Measurements from ENCODE around the gene KRT33B. TPM values are rescaled to one million over a fixed set of nuclear protein-coding genes. Genes with fewer than 3 reads are reported as not detected.

The KRT33B gene
- total RNA-seq, 1 donor from 2014 or later = not detected

- DNase-seq = no peak
These were observed 46.4 kb downstream of the KRT33B start for GRCh38 chr17:41322903-41323895.

GRCh38 chr17:41322094-41322902 is 47.3 kb downstream of the KRT33B start:
- DNase-seq = peak; percentile 68

GRCh38 chr17:41318231-41318630 is 51.4 kb downstream of the KRT33B start:
- no peak for DNase-seq

GRCh38 chr17:41315814-41316445 is 53.7 kb downstream of the KRT33B start:
- no peak for DNase-seq

GRCh38 chr17:41315204-41315794 is 54.3 kb downstream of the KRT33B start, which contains the start of gene KRTAP17-1:
KRTAP17-1 (minus strand) TSS chr17:41315710; CDS start chr17:41315650, 60 bp downstream.
- no peak for DNase-seq

Other genes starting within 250 kb of the KRT33B start
- not detected in 2 replicates for gene KRTAP4-12, start 245.6 kb downstream of the KRT33B start, total RNA-seq
- gene KRTAP4-6, start 229.3 kb downstream of the KRT33B start, total RNA-seq = 0.19 TPM in 1 of 2 replicates, not detected in the other
- gene KRTAP4-5, start 220.0 kb downstream of the KRT33B start, total RNA-seq = not detected in 2 replicates
- not detected in 2 replicates for gene KRTAP4-4, start 209.1 kb downstream of the KRT33B start, total RNA-seq
- gene KRTAP4-3, start 201.6 kb downstream of the KRT33B start, total RNA-seq = not detected in 2 replicates
- gene KRTAP4-2, start 191.6 kb downstream of the KRT33B start, total RNA-seq = not detected in 2 replicates
- not detected in 2 replicates for gene KRTAP4-1, start 184.9 kb downstream of the KRT33B start, total RNA-seq
- not detected in 2 replicates for gene KRTAP9-1, start 179.9 kb downstream of the KRT33B start, total RNA-seq
- gene KRTAP9-2, start 143.2 kb downstream of the KRT33B start, total RNA-seq = not detected in 2 replicates
- not detected in 2 replicates for gene KRTAP9-3, start 137.4 kb downstream of the KRT33B start, total RNA-seq
- gene KRTAP9-8, start 131.8 kb downstream of the KRT33B start, total RNA-seq = not detected in 2 replicates
- not detected in 2 replicates for gene KRTAP9-4, start 120.1 kb downstream of the KRT33B start, total RNA-seq
- gene KRTAP9-9, start 114.4 kb downstream of the KRT33B start, total RNA-seq = not detected in 2 replicates
- not detected in 2 replicates for gene KRTAP9-6, start 104.4 kb downstream of the KRT33B start, total RNA-seq
- not detected in 2 replicates for gene KRTAP9-7, start 94.1 kb downstream of the KRT33B start, total RNA-seq
- not detected in 2 replicates for gene KRTAP29-1, start 67.0 kb downstream of the KRT33B start, total RNA-seq
- 0.05 TPM in 1 of 2 replicates, not detected in the other for gene KRTAP16-1, start 60.5 kb downstream of the KRT33B start, total RNA-seq
- not detected in 2 replicates for gene KRTAP17-1, start 54.1 kb downstream of the KRT33B start, total RNA-seq
- gene KRT33A, start 19.0 kb downstream of the KRT33B start, total RNA-seq = not detected in 2 replicates
- 0.51 TPM in 1 of 2 replicates, not detected in the other for gene KRT34, start 12.5 kb upstream of the KRT33B start, total RNA-seq
- gene KRT31, start 27.8 kb upstream of the KRT33B start, total RNA-seq = not detected in 2 replicates
- gene KRT37, start 54.8 kb upstream of the KRT33B start, total RNA-seq = not detected in 2 replicates
- not detected in 2 replicates for gene KRT38, start 71.2 kb upstream of the KRT33B start, total RNA-seq
- gene KRT32, start 97.6 kb upstream of the KRT33B start, total RNA-seq = not detected in 2 replicates
- not detected in 2 replicates for gene KRT35, start 111.3 kb upstream of the KRT33B start, total RNA-seq
- 0.14 and 0.17 TPM in 2 replicates for gene KRT36, start 120.1 kb upstream of the KRT33B start, total RNA-seq
- not detected in 2 replicates for gene KRT13, start 135.8 kb upstream of the KRT33B start, total RNA-seq
- gene KRT15, start 149.1 kb upstream of the KRT33B start, total RNA-seq = 0.51 TPM in 2 replicates
- gene KRT19, start 158.5 kb upstream of the KRT33B start, total RNA-seq = 10.7 and 10.9 TPM in 2 replicates
- gene KRT9, start 202.2 kb upstream of the KRT33B start, total RNA-seq = not detected in 2 replicates
- gene KRT14, start 217.1 kb upstream of the KRT33B start, total RNA-seq = 0.05 and 0.85 TPM in 2 replicates
- gene KRT16, start 243.0 kb upstream of the KRT33B start, total RNA-seq = 0.28 and 0.51 TPM in 2 replicates